Femur (tissue), 1 donor: ENCODE data around the gene SMPD2.
"Not testable (repeated sequence)": the region's sequence is repeated elsewhere in the genome, so short reads cannot be mapped to it uniquely, and the experiment has no call there.

Experiments
- DNase-seq: peaks from one replicate; pipeline ENCODE4 v3.0.0-alpha.2; 2017

The SMPD2 gene

GRCh38 chr6:109447878-109448555 lies 7.5 kb downstream of the SMPD2 start:
- DNase-seq = no peak

GRCh38 chr6:109448615-109449014 lies 8.1 kb downstream of the SMPD2 start:
- DNase-seq = no peak

- no peak for DNase-seq
These were observed 8.7 kb downstream of the SMPD2 start for GRCh38 chr6:109449064-109449794.

GRCh38 chr6:109449795-109450673 lies 9.5 kb downstream of the SMPD2 start:
- DNase-seq = no peak

DNA sequence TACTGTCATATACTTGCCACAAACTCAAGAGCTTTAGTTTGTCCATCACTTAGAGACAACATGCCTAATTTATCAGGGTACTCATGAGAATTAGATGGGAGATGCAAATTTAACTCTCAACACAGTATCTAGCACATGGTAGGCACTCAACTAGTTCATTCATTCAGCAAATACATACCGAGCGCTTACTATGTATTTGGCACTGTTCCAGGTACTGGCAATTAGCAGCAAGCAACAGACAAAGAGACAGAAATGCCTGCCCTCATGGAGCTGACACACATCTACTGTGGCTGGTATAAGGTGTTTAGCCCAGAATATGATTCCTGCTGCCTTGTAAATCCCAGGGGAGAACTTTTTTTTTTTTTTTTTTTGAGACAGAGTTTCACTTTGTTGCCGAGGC lies 10.3 kb downstream of the SMPD2 start:
- no peak for DNase-seq

- DNase-seq = no peak
These were observed 10.9 kb downstream of the SMPD2 start for GRCh38 chr6:109451376-109451775.

DNA sequence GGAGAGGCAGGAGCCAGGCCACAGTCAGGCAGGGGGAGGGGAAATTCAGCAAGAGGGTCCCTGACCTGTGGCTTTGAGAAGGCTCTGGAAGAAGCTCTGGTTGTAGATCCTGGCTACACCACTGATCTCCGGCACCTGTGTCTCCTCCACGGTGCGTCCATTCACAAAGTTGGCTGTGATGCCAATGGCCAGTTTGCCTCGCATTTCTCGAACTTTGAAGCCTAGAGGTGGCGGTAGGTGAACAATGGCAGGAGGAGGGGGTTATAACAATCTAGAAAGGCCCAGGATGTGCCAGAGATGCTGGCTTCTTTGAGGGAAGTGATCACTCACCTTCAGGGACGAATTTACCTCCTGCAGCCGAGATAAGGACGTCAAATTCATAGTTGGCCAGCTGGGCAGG lies 11.7 kb downstream of the SMPD2 start:
- DNase-seq = no peak

DNA sequence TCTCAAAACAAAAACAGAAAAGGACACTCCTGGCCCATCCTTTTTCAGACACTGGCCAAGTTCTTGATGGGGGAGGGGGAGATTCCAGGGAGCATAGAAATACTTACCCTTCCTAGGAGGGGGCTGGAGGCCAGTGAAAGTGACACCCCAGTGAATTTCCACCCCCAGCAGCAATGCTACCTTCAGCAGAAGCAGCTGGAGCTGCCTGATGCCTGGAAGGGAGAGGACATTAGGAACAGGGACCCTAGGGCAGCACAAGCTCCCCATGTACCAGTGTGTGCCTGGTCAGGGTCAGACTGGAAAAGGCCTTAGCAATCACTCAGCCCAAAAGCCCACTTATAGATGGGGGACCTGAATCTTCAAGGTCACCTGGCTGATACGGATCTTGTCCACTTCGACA lies 12.6 kb downstream of the SMPD2 start:
- no peak for DNase-seq

DNA sequence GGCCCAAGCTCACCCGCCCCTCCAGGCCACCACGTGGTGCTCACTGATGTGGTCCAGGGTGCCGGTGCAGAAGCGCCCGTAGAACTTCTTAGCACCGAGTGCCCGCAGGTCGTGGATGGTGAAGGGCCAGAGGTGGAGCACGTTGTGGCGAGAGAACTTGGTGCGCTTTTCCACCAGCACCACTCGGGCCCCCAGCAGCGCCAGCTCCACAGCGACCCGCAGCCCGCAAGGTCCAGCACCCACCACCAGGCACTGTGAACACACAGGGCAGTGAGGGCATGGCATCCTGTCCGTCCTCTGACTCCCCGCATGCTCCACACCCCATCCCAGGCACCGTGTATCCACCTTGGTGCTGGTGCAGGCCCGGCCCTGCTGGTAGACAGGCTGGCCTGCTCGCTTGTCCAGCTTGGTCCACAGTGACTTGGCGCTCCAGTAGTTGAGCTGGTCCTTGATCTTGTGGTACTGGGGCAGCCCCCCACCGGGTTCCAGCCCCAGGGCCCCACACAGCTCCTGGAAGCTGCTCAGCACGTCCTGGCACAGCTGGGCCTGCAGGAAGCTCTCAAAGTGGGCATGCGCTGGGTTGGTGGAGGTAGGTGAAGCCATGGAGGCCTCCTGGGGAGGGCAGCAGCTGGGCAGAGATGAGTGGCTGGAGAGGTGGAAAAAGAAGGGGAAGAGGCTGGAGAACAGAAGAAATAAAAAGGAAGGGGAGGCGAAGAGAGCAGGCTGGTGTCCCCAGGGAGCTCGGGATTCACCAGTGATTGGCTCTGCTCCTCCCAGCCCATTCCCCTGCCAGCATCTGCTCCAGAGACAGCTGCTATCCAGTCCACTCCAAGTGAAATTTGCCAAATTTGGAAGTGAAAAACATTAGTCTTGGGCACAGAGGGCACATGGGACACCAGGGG lies 13.3 kb downstream of the SMPD2 start:
- peak; percentile 73 for DNase-seq

DNA sequence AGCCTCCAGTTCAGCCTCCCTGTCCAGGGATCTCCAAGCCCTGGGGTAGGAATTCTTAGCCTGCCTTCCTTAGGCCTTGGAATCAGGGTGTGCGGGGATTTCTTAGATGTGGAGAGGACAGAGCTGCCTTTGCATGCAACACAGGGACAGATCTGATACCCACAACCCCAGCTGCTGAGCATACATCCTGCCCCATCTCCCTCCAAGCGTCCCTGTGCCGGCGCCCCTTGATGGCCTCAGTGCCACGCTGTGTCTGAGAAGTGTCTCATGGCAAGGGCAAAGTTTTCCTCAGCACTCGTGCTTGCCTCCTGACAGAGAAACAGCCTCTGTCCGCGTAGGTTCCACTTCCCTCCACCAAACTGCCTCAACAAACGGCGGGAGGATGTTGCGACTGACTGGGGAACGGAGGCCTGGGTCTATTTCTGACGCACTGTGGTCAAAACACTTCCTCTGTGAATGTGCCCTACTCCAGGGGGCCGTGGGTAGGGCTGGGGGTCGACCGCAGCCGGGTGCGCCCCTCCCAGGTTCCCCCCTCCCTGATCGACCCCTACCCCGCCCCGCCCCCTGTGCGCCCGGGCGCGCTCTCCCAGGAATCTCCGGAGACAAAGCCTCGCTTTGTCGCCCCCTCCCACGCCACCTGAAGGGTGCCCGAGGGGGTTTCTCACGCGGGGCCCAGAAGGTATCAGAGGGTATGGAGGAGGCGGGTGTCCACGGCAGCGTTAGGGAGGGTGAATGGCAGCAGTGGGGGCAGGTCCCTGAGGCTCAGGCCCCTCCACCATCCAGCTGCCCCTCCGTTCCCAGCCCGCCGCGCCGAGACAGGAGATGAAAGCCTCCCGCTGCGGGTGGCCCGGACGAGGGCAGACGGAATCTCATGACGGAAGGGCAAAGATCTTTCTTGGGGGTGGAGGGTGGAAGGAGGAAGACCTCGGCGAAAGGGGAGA lies 14.2 kb downstream of the SMPD2 start:
- peak; percentile 73 for DNase-seq

- DNase-seq = peak; percentile 82
These were observed 15.1 kb downstream of the SMPD2 start, which contains the start of gene MICAL1 for GRCh38 chr6:109455437-109456110. MICAL1 (minus strand) TSS chr6:109455772; CDS start chr6:109454196, 1,576 bp downstream.

GRCh38 chr6:109456111-109456583 lies 15.6 kb downstream of the SMPD2 start:
- no peak for DNase-seq

GRCh38 chr6:109456710-109457561 lies 16.4 kb downstream of the SMPD2 start:
- DNase-seq = peak; percentile 84

- DNase-seq = no peak
These were observed 17.1 kb downstream of the SMPD2 start for GRCh38 chr6:109457562-109457996.

- DNase-seq = no peak
These were observed 18.4 kb downstream of the SMPD2 start for GRCh38 chr6:109458774-109459531.

GRCh38 chr6:109460161-109460829 lies 19.8 kb downstream of the SMPD2 start:
- no peak for DNase-seq

GRCh38 chr6:109461205-109461604 lies 20.7 kb downstream of the SMPD2 start:
- DNase-seq = not testable (repeated sequence)
